Epidermal melanocyte (primary cell): ENCODE data around the gene MED14.

ENCODE experiments used
- DNase-seq: peaks from one replicate; pipeline ENCODE4 v3.0.0; 2011; ENCODE audit warnings: low spot score; ENCODE audit not compliant: insufficient read length

MED14 gene

GRCh38 chrX:40663880-40664630, 71.3 kb downstream of the MED14 start:
- no peak for DNase-seq

- DNase-seq, result no peak
Measured at GRCh38 chrX:40663078-40663740, 72.1 kb downstream of the MED14 start.

GRCh38 chrX:40661489-40661888, 73.9 kb downstream of the MED14 start:
- no peak for DNase-seq

GRCh38 chrX:40660381-40660780, 75.0 kb downstream of the MED14 start:
- DNase-seq, result no peak

- no peak for DNase-seq
Measured at GRCh38 chrX:40653535-40653934, 81.8 kb downstream of the MED14 start.

GRCh38 chrX:40652664-40653063, 82.7 kb downstream of the MED14 start:
- no peak for DNase-seq

- DNase-seq, result no peak
Measured at GRCh38 chrX:40651620-40652223, 83.6 kb downstream of the MED14 start.

GRCh38 chrX:40647307-40648197, 87.8 kb downstream of the MED14 start, which contains the start of gene CXorf38:
Gene CXorf38, minus strand, starts transcription at chrX:40647561. Its CDS starts 41 bp downstream, at chrX:40647520.
- DNase-seq, result peak; percentile 38

GRCh38 chrX:40646489-40647306, 88.6 kb downstream of the MED14 start:
- DNase-seq, result no peak

- peak; percentile 61 for DNase-seq
Measured at GRCh38 chrX:40644821-40645358, 90.5 kb downstream of the MED14 start.

- no peak for DNase-seq
Measured at GRCh38 chrX:40644176-40644575, 91.2 kb downstream of the MED14 start.

GRCh38 chrX:40637687-40638086, 97.7 kb downstream of the MED14 start:
- no peak for DNase-seq

- DNase-seq, result no peak
Measured at GRCh38 chrX:40632199-40632598, 103.1 kb downstream of the MED14 start.

GRCh38 chrX:40628506-40628905, 106.8 kb downstream of the MED14 start:
- DNase-seq, result no peak

- no peak for DNase-seq
Measured at GRCh38 chrX:40625294-40625693, 110.0 kb downstream of the MED14 start.

- DNase-seq, result no peak
Measured at GRCh38 chrX:40623665-40624064, 111.7 kb downstream of the MED14 start.

- no peak for DNase-seq
Measured at GRCh38 chrX:40623139-40623536, 112.2 kb downstream of the MED14 start, which contains the start of gene MPC1L. Gene MPC1L, plus strand, starts transcription at chrX:40623428. Its CDS starts 138 bp downstream, at chrX:40623566.

GRCh38 chrX:40622479-40623138, 112.7 kb downstream of the MED14 start:
- no peak for DNase-seq

- DNase-seq, result no peak
Measured at GRCh38 chrX:40617566-40617965, 117.8 kb downstream of the MED14 start.

- DNase-seq, result no peak
Measured at GRCh38 chrX:40615976-40616375, 119.4 kb downstream of the MED14 start.
